HG03575 (cell line): Measurements from ENCODE around the gene EBPL.
A peak's percentile ranks its signal among the peaks of the same experiment; 100 is the strongest.
"Not testable (repeated sequence)": the region's sequence is repeated elsewhere in the genome, so short reads cannot be mapped to it uniquely, and the experiment has no call there.

Experiments used
- ATAC-seq: cut with Tn5 transposase; IDR thresholded peaks from one replicate; pipeline ENCODE4 v1.9.1; 2021; ENCODE audit not compliant: unreplicated experiment, insufficient number of reproducible peaks, low FRiP score; ENCODE audit errors: extremely low read depth

EBPL gene

DNA sequence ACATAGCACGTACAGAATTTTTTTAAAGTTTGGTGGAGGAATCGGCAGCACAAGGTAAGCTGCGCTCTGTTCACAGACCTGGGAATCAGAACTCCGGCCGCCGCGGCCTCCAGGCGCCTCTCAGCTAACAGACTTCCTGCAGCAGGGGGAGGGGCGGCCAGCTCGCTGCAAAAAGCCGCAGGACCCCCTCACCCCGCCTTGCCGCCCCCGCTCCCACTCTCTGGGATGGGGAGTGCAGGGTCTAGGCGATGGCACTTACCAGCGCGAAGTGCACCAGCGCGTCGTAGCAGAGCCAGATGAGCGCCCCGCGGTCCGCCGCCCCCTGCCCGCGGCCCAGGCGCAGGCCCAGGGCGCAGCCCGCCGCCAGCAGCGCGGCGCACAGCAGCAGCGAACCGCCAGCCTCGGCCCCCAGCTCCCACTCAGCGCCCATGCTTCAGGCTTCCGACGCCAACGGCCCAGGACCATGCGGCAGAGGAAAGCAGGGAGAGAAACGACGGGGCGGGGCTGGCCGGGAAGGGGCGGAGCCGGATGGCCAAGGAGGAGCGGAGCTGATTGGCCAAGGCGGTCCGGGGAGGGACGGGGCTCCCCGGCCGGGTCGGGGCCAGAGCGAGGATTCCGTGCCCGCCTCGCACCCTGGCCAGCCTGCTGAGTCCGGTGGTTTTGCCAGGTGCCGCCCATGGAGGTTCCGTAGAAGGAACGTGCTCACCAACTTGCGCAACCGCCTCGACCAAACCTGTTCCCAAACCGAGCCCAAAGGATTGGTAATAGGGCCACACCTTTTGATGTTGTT is at the start of gene EBPL:
EBPL (minus strand) TSS at position 492 of the 790 bp plus-strand sequence; CDS start at position 430, 62 bp downstream.
- peak; percentile 38 for ATAC-seq

DNA sequence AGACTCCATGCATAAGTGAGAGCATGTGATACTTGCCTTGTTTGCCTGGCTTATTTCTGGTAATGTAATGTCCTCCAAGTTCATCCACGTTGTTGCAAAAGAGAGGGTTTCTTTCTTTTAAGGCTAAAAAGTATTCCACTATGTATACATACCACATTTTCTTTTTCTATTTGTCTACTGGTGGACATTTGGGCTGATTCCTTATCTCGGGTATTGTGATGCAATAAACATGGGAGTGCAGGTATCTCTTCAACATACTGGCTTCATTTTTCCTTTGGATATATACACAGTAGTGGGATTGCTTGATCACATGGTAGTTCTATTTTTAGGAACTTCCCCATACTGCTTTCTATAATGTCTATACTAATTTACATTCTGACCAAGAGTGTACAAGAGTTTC is 49.6 kb upstream of the EBPL start:
- no peak for ATAC-seq

DNA sequence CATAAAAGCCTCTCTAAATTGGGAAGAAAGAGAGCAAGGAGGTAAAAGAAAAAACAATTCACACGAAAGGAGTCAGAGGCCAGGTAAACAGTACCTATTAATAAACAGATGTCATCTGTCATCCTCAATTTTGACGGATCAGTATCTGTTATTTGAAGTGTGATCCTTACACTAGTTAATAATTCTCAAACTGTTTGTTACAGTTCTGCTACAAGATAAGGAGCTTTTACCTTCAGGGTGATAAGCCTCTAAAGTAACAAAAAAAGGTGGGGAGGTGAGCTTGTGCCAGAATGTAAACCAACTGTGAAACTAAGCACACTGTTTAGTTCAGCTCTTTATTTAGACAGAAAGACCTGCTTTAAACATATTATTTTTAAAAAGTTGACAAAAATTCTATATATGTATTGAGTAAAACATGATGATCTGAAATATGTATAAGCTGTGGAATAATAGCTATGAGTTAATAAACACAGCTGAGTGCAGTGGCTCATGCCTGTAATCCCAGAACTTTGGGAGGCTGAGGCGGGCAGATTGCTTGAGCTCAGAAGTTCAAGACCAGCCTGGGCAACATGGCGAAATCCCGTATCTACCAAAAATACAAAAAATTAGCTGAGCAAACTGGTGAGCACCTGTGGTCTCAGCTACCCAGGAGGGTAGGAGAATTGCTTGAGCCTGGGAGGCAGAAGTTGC is 48.4 kb upstream of the EBPL start:
- ATAC-seq: no peak

- no peak for ATAC-seq
Observed at GRCh38 chr13:49733181-49733951, 42.1 kb upstream of the EBPL start.

DNA sequence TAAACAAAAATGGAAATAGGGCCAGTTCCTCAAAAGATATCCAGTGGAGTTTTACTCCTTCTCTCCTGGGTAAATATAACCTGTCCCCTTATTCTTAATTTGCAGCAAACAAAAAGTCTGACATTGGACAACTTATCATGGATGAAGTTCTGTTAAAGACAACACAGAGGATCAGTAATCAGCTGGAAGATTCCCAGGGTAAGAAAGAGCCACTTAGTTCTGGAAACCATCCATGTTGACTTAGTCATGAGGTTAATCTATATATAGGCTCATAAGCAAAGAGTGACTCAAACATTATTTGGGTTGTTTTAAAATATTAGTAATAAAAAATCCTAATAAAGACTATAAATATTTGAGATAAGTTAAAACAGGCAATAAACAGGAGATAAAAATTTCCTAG is 40.5 kb upstream of the EBPL start:
- no peak for ATAC-seq

- no peak for ATAC-seq
Observed at GRCh38 chr13:49716615-49717014, 25.3 kb upstream of the EBPL start.

DNA sequence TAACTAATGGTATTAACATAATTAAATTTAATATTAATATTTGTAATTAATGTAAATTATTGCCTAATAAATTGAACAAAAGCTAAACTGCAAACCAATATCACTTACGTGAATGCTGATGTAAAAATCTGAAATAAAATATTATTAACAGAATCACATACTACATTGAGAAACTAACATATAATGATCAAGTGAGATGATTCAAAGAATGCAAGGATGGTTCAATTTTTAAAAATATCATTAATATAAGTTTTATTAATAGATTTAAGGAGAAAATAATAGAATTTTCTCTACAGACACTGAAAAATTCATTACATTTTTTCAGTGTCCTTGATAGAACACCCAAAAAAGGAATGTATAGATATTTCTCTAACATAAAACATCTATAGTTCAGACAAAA is 23.5 kb upstream of the EBPL start:
- ATAC-seq: no peak

- no peak for ATAC-seq
Observed at GRCh38 chr13:49711218-49711863, 20.1 kb upstream of the EBPL start.

DNA sequence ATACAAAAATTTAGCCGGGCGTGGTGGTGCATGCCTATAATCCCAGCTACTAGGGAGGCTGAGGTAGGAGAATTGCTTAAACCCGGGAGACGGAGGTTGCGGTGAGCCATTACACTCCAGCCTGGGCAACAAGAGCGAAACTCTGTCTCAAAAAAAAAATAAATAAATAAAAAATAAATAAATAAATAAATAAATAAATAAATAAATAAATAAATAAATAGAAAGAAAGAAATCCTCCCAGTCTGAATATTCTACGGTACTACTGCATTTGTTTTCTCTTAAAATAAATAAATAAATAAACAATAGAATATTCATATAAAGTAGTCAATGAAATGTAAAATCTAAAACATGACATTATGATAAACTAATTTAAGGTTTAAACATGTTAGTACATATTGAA is 13.0 kb upstream of the EBPL start:
- ATAC-seq: not testable (repeated sequence)

DNA sequence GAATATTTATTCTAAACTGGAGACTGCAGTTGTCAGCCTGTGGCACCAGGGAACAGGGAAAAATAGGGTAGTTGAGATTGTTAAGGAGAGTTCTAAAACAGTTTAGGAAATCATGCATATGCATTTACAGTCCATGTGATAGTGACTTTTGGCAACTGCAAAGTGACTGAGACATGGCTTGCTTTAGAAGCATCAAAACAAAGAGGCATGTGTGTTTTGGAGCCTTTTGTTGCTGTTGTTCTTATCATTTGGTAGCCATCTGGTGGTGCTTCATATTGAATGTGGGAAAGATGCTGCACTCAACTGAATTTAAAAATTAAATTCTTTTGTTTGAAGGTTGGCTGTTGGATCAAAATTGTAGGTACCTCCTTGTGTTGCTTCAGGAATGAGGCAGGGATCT is 10.2 kb upstream of the EBPL start:
- no peak for ATAC-seq

- ATAC-seq: no peak
Observed at GRCh38 chr13:49697468-49697867, 6.2 kb upstream of the EBPL start.

GRCh38 chr13:49694446-49694845 is 3.2 kb upstream of the EBPL start:
- ATAC-seq: no peak

DNA sequence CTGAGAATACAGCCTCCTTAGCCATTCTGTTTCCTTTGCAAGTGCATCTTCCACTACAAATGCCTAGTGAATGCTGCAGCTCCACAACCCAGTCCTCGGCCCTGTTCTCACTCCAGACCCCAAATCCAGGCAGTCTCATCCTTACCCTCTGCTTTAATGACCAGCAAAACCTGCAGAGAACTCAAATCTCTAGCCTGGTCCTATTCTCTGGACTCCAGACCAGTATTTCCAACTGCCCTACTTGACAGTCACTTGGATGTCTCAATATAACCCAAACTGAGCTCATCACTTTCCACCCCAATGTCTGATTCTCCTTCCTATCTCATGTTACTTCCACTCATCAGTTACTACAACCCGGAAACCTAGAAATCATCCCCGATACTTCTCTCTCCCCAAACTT is 2.6 kb upstream of the EBPL start:
- ATAC-seq: no peak

DNA sequence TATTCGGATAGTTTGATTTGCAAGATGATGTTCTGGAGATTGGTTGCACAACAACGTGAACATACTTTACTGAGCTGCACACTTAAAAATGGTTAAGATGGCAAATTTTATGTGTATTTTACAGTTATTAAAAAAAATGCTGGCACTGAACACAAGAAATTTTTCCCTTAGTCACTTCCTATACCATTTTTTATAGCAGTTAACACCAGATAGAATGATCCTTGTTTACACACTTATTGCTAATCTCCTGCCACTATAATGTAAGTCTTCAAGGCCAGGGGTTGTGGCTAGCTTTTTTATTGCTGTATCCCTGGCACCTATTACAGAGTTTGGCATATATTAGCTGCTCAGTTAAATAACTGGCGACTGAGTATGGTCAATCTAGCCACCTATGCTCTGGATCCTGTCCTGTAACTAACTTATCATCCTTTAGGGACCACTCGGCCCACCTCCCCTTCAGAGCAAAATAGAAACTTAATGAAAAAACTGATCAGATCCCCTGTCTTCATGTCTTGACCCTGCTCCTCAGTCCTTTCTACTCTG is 2.0 kb upstream of the EBPL start:
- ATAC-seq: no peak

DNA sequence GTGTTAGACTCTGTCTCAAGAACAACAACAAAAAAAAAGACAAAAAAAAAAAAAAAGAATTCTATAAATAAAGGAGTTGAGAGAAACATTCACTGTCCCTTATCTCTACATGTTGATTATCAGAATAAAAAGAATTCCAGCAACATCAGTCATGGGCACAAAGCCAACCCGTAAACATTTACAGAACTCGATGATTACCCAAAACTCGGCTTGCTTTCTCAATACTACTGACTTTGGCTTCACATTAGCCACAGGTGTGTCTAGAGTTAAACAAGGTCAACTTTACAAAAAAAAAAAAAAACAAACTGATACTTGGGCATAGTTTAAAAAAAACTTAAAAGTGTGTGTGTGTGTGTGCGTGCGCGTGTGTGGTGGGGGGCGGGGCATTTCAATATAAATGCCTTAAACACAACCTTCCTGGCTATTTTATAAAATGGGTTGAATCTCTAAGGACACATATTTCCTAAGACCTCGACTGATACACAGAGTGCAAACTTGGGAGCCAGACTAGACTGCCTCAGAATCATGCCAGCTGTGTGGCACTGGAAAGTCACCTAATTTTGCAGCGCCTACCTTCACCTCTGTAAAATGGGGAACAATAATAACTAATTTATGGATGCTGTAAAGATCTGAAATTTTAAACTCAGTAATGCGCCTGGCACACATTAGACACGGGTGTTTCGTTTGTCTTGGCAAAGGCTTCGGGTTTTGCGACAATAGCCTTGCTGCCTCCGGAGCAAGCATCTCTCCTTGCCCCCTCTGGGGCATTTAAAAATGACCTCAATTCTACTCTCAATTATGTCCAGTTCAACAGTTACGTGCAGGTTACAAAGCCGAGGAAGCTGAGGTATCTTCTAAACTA is 922 bp downstream of the EBPL start:
- ATAC-seq: peak; percentile 8

GRCh38 chr13:49683489-49683888 is 7.8 kb downstream of the EBPL start:
- no peak for ATAC-seq

DNA sequence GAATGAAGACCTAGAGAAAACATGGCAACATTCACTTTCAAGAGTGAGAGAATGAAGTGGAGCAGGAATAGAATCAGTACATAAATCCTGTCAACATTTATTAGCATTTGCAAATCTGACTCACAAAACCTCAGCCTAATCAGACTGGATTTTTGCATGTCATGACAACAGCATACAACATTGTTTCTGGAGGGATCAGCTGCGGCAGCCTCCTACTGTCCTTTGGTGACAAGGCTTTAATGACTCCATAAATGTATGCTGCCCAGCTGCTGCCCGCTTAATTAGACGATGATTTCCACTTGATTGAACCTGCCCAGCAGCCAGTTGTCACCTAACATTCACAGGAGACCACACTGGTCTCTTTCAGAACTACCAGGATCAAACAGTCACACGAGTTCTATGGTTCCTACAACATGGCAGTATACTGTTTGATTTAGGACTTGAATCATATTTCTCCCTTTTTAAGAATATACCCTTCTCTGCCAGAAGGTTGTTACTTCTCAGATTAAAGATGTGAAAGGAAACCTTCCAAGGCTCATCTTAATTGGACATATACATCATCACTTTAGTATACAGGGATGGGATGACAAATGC is 9.3 kb downstream of the EBPL start:
- ATAC-seq: no peak

DNA sequence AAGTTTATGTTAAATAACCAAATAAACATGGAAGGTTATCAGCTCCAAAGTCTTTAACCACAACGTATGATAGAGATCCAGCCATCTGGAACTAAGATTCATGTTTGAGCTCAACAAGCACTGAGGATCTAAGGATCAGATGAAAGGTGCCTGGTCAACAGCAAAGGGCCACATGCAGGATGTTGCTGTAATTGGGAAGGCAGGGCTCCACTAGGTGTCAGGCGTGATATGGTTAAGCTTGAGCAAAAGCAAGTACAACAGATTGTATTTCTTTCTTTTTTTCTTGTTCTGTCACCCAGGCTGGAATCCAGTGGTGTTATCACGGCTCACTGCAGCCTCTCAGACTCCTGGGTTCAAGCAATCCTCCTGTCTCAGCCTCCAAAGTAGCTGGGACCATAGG is 12.0 kb downstream of the EBPL start:
- ATAC-seq: no peak
